Measurements from ENCODE around the gene MAN1C1. TPM values are rescaled to one million over a fixed set of nuclear protein-coding genes. Genes with fewer than 3 reads are reported as not detected.
"Not testable (repeated sequence)": the region's sequence is repeated elsewhere in the genome, so short reads cannot be mapped to it uniquely, and the experiment has no call there.

The MAN1C1 gene
- total and polyA plus RNA-seq, 10 of the 15 experiments (the other 5 are each of a cell fraction or from before 2014, with no cell fraction given), result 0.12 to 0.56 (median 0.22) TPM; not detected in 3

- SMC1A ChIA-PET (ENCODE audit: uncharacterized antibody, unreplicated experiment), result no interaction called here
These were observed 81.7 kb downstream of the MAN1C1 start for GRCh38 chr1:25698252-25698651.

GRCh38 chr1:25699059-25699458 lies 82.5 kb downstream of the MAN1C1 start:
- H2AFZ ChIP-seq (ENCODE audit: control insufficient read depth, low read depth, low read length); H3K4me1 ChIP-seq (ENCODE audit: control insufficient read depth, insufficient read depth, low read length); SMC1A ChIA-PET (ENCODE audit: uncharacterized antibody, unreplicated experiment); H3K9ac ChIP-seq (ENCODE audit: control insufficient read depth, insufficient read depth, low read length); POLR2A ChIA-PET; H3K4me3 ChIP-seq; FAIRE-seq; DNase-seq (ENCODE audit: low read depth, low spot score); BruUV-seq (replicated peaks); ATAC-seq; H3K9me3 ChIP-seq (replicated peaks; ENCODE audit: control insufficient read depth, insufficient read depth, low read length); CTCF ChIA-PET; in situ Hi-C loops (cut with MboI); H4K20me1 ChIP-seq (ENCODE audit: control insufficient read depth, insufficient read depth); H3K79me2 ChIP-seq (ENCODE audit: control insufficient read depth, insufficient read depth, low read length); H3K27ac ChIP-seq (ENCODE audit: control insufficient read depth, insufficient read depth); intact Hi-C loops (cut with micrococcal nuclease; ENCODE audit: unreplicated experiment); H3K4me2 ChIP-seq (ENCODE audit: control insufficient read depth, insufficient read depth); H3K36me3 ChIP-seq (ENCODE audit: control insufficient read depth in 2 of 2, insufficient read depth in 2 of 2, low read length in 1 of 2): not testable (repeated sequence)
- RAD21 ChIA-PET (ENCODE audit: unreplicated experiment), result interaction anchor here (0.6 kb wide), 1 partner anchor 104 kb away, joined by 3 read pairs; no protein-coding TSS in a partner anchor
- peaks cover 5 to 12% of the 10 kb centered on the region in 2 experiments; a peak in 3 of 4 replicates for H3K27me3 ChIP-seq (replicated peaks in 1 of 2; ENCODE audit: control insufficient read depth in 2 of 2, insufficient read depth in 2 of 2, low read length in 1 of 2)
- 60% methylated on average over 6 of the region's 8 CpGs for WGBS (ENCODE audit: insufficient coverage, insufficient replicate concordance, low lambda C conversion rate, missing lambda C conversion rate)

More at GRCh38 chr1:25698252-25698651, 81.7 kb downstream of the MAN1C1 start:
- ChIA-PET RAD21 (ENCODE audit: unreplicated experiment) (no interaction called here), CTCF (no interaction called here), POLR2A (no interaction called here)
- FAIRE-seq, result no peak
- no peak for DNase-seq (ENCODE audit: low read depth, low spot score)
- intact Hi-C loops (cut with micrococcal nuclease; ENCODE audit: unreplicated experiment) (no loop called here), in situ Hi-C loops (cut with MboI) (no loop called here)
- no peak overlapping the region for H3K27ac ChIP-seq (ENCODE audit: control insufficient read depth, insufficient read depth)
- no peaks in the 10 kb centered on the region for H3K4me1 ChIP-seq (ENCODE audit: control insufficient read depth, insufficient read depth, low read length)
- H3K4me3 ChIP-seq, result no peak overlapping the region
- WGBS (ENCODE audit: insufficient coverage, insufficient replicate concordance, low lambda C conversion rate, missing lambda C conversion rate), result 73% methylated on average over 10 of the region's 10 CpGs
- H2AFZ ChIP-seq (ENCODE audit: control insufficient read depth, low read depth, low read length), result no peak overlapping the region
- ATAC-seq, result no peak
- no peak overlapping the region for H3K4me2 ChIP-seq (ENCODE audit: control insufficient read depth, insufficient read depth)
- no peaks in the 10 kb centered on the region for H3K9me3 ChIP-seq (replicated peaks; ENCODE audit: control insufficient read depth, insufficient read depth, low read length)
- H3K36me3 ChIP-seq (ENCODE audit: control insufficient read depth in 2 of 2, insufficient read depth in 2 of 2, low read length in 1 of 2), result no peaks in the 10 kb centered on the region
- H4K20me1 ChIP-seq (ENCODE audit: control insufficient read depth, insufficient read depth), result no peaks in the 10 kb centered on the region; the same call in 1 of the 2 replicates
- no peaks in the 10 kb centered on the region for H3K79me2 ChIP-seq (ENCODE audit: control insufficient read depth, insufficient read depth, low read length)
- H3K27me3 ChIP-seq (replicated peaks in 1 of 2; ENCODE audit: control insufficient read depth in 2 of 2, insufficient read depth in 2 of 2, low read length in 1 of 2), result peaks cover 2 to 15% of the 10 kb centered on the region in 2 experiments
- TF ChIP-seq BMI1 (IDR thresholded peaks at IDR 0.05; ENCODE audit: borderline replicate concordance) (no peak), STAT3 (IDR thresholded peaks at IDR 0.05; ENCODE audit: low read depth, low read length) (no peak)
- BruUV-seq (replicated peaks), result no TSS peak
- H3K9ac ChIP-seq (ENCODE audit: control insufficient read depth, insufficient read depth, low read length), result no peak overlapping the region

Data from GM12878 (cell line).